GM21737 (cell line): Measurements from ENCODE around the gene GAS2L2.
"Not testable (repeated sequence)": the region's sequence is repeated elsewhere in the genome, so short reads cannot be mapped to it uniquely, and the experiment has no call there.

ENCODE experiments used
- ATAC-seq: cut with Tn5 transposase; IDR thresholded peaks from one replicate; pipeline ENCODE4 v1.9.1; 2021; ENCODE audit warnings: mild to moderate bottlenecking, moderate library complexity; ENCODE audit not compliant: unreplicated experiment

Gene GAS2L2

GRCh38 chr17:35730400-35731005, 22.5 kb downstream of the GAS2L2 start:
- ATAC-seq: no peak

- ATAC-seq: no peak
These were observed 23.6 kb downstream of the GAS2L2 start for GRCh38 chr17:35729405-35729833.

GRCh38 chr17:35728551-35728950, 24.5 kb downstream of the GAS2L2 start:
- no peak for ATAC-seq

- ATAC-seq: no peak
These were observed 25.4 kb downstream of the GAS2L2 start for GRCh38 chr17:35727635-35728034.

- no peak for ATAC-seq
These were observed 26.0 kb downstream of the GAS2L2 start for GRCh38 chr17:35726953-35727460.

DNA sequence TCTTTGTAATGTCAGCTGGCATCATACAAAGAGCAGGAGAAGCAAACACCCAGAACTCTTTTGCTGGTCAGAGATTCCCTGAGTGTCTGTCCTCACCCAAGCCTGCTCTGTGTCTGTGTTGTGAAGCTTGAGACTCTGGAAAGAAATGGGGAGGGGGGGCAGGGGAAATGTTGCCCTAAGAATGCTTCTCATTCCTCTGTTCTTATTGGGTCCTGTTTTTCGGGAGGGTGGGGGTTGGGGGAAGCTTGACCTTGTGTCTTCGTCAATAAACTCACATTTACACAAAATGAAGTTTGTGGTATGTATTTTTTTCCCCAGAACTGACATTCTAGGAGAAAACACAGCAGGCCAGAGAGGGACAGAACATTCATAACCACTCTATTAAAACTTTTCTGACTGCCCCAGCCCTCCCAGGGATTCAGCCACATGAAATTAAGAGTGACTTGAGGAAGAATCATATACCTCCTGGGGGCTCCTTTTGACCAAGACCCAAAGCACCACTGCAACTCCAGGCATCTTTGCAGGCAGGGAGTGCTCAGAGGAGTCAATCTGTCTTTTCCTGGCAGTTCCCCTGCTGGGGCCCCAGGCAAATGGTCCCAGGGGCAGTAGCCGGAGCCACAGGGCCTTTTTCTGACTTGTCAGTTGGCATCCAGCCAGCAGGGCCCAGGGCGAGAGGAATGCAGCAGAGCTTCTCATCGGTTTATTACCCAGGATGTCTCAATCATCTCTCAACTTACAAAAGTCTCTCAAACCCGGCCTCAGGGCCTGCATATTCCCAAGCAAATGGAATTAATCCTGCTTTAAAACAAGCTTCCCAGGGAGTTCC, 26.7 kb downstream of the GAS2L2 start:
- no peak for ATAC-seq

DNA sequence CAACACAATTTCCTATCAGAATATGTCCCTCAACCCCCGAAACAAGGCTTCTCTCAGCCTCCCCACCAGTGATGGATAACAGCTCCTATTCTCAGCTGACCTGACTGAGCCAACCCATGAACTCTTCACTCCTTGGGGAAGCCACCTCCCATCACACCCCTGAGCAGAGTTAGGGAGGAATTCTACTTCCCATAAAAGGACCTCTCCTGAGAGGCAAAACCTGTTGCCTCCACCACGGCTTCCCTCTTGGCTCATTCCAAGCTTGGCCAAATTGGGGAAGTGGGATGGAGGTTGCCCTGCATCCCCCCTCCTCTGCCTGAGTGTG, 27.3 kb downstream of the GAS2L2 start:
- ATAC-seq: no peak

DNA sequence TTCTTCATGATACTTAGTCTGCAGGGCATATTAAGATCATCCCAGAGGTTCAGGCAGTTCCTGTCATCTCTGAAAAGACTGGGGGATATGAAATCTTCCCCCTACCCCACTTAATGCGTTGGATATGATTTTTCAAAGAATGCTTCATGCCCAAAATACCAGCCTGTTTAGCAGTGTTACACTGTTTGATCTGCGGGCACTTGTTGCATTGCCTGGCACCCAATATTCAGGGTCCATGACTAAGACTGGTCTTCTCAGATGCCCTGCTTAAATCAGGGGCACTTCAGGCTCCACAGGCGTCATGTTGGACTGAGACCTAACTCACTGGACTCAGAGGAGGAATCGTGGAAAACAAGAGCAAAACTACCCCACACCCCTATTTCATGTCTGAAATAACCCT, 28.0 kb downstream of the GAS2L2 start:
- ATAC-seq: no peak

DNA sequence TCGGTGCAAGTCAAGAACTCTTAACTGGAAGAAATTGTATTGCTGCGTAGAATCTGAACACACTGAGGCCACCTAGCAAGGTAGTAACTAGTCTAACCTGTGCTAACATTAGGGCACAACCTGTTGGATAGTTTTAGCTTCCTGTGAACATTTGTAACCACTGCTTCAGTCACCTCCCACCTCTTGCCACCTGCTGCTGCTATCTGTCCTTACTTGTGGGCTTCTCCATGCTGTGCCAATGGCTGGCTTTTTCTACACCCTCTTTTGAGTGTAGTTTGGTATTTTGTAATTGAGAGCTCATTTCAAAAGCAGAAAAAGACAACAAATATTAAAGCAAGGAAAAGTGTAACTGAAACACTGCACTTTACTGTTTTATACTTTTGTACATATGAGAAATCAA, 29.3 kb downstream of the GAS2L2 start:
- ATAC-seq: no peak

- ATAC-seq: no peak
These were observed 35.6 kb downstream of the GAS2L2 start for GRCh38 chr17:35717475-35717874.

GRCh38 chr17:35716897-35717465, 36.1 kb downstream of the GAS2L2 start:
- ATAC-seq: no peak

GRCh38 chr17:35716173-35716572, 36.9 kb downstream of the GAS2L2 start:
- no peak for ATAC-seq

DNA sequence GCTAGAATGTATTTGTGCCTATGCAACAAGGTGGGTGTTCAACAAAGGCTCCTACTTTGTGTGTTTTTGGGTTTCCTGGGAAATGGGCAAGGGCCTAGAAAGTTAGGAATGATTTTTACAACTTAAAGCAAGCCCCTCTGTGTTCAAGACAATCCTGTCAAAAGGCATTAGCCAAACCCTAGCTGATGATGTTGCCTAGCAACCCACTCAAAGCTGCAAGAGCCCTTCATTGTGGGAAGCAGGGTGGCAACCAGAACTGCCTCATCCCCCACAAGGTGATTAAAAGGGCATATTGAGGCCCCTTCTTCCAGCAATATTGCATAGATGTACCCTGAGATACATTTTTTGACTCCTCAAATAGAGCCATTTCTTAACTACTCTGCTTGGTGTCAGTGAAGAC, 37.6 kb downstream of the GAS2L2 start:
- no peak for ATAC-seq

GRCh38 chr17:35714988-35715387, 38.1 kb downstream of the GAS2L2 start:
- ATAC-seq: no peak

DNA sequence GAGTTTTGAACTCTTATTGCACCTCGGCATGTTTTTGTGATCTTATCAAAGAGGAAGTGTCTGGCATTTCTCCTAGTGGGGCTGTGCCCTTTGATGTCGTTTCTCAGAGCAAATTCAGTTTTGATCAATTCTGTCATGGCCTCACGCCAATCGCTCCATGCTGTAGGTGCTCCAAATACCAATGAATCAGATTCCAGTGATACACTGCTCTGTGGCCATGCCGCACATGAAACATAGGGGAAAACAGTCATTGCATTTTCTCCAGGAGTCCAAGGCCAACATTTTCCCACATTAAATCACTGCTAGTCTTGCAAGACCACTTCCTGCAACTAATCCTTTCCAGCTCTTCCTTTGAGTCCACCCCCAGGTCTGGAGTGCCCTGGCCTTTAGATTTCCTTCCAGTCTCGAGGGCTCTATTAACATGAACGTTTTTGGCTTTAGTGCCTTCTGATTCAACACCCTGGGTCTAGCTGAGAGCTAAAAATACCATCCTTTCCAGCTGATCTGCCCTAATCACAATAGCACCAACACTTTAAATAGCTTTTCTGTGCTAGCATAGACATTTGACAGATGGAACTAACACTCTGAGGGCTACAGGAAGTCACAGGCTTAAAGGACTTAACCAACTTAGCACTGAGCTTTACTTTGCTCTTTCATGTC, 39.8 kb downstream of the GAS2L2 start:
- ATAC-seq: no peak

DNA sequence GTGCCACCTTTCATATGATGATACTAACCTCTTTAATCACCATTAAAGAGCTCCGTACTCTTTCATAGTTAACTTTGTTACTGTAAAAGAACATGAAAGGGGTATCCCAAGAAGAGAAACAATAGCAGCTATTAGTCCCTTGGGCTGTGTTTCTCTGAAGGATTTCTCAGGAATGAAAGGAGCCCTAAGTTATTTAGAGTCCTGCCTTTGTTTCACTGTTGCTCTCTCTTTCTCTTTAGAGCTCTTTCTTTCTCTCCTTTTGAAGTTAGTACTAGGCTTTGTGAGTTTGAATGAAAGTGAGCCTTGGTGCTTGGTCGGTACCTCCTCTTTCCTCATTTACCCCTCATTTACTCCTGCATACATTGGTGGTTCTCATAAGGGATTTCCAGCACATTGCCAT, 42.1 kb downstream of the GAS2L2 start:
- ATAC-seq: no peak

DNA sequence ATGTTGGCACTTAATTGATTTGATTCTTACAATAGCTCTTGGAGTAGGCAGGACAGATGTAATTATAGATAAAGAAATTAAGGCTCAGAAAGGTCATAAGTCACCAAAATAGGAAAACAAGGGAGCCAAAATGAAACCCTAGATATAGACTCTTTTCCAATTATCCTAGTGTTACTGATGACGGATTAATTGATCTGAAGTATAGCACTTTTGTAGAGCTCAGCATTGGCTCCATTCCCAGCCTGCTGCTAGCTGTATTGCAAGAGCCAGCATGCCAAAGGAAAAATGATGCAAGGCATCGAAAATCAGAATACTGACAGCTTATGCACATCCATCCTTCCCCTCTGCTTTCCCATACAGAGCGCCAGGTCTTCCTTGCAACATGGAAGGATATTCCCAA, 43.2 kb downstream of the GAS2L2 start:
- no peak for ATAC-seq

- ATAC-seq: no peak
These were observed 44.1 kb downstream of the GAS2L2 start for GRCh38 chr17:35708951-35709350.

- ATAC-seq: no peak
These were observed 44.9 kb downstream of the GAS2L2 start for GRCh38 chr17:35708149-35708548.

- ATAC-seq: no peak
These were observed 47.3 kb downstream of the GAS2L2 start for GRCh38 chr17:35705705-35706104.

GRCh38 chr17:35705230-35705629, 47.8 kb downstream of the GAS2L2 start:
- no peak for ATAC-seq

GRCh38 chr17:35703308-35703707, 49.7 kb downstream of the GAS2L2 start:
- ATAC-seq: not testable (repeated sequence)
